ENCODE data around the gene ZNF442.
"Not testable (repeated sequence)": the region's sequence is repeated elsewhere in the genome, so short reads cannot be mapped to it uniquely, and the experiment has no call there.

ZNF442 gene

GRCh38 chr19:12365236-12366162 lies at the start of gene ZNF442:
Gene ZNF442 (minus strand): TSS chr19:12365683. CDS start chr19:12363631, 2,052 bp downstream.
- peak; percentile 99 for DNase-seq (ENCODE audit: low read depth, low spot score)

GRCh38 chr19:12411893-12412292 lies 46.4 kb upstream of the ZNF442 start:
- no peak for DNase-seq (ENCODE audit: low read depth, low spot score)

- DNase-seq (ENCODE audit: low read depth, low spot score): peak; percentile 84
Measured at GRCh38 chr19:12400633-12401502, 35.4 kb upstream of the ZNF442 start, which contains the start of gene ZNF799. Gene ZNF799 (minus strand): TSS chr19:12401271. CDS start chr19:12401070, 201 bp downstream.

- DNase-seq (ENCODE audit: low read depth, low spot score): peak; percentile 30
Measured at GRCh38 chr19:12399901-12400632, 34.6 kb upstream of the ZNF442 start.

GRCh38 chr19:12391148-12391547 lies 25.7 kb upstream of the ZNF442 start:
- not testable (repeated sequence) for DNase-seq (ENCODE audit: low read depth, low spot score)

GRCh38 chr19:12386365-12386764 lies 20.9 kb upstream of the ZNF442 start:
- not testable (repeated sequence) for DNase-seq (ENCODE audit: low read depth, low spot score)

- DNase-seq (ENCODE audit: low read depth, low spot score): no peak
Measured at GRCh38 chr19:12380444-12380737, 14.9 kb upstream of the ZNF442 start.

GRCh38 chr19:12379732-12380443 lies 14.4 kb upstream of the ZNF442 start:
- no peak for DNase-seq (ENCODE audit: low read depth, low spot score)

- no peak for DNase-seq (ENCODE audit: low read depth, low spot score)
Measured at GRCh38 chr19:12374026-12374425, 8.5 kb upstream of the ZNF442 start.

- DNase-seq (ENCODE audit: low read depth, low spot score): no peak
Measured at GRCh38 chr19:12364391-12365235, 870 bp downstream of the ZNF442 start.

GRCh38 chr19:12362236-12362635 lies 3.2 kb downstream of the ZNF442 start:
- not testable (repeated sequence) for DNase-seq (ENCODE audit: low read depth, low spot score)

- no peak for DNase-seq (ENCODE audit: low read depth, low spot score)
Measured at GRCh38 chr19:12353375-12353774, 12.1 kb downstream of the ZNF442 start.

GRCh38 chr19:12350890-12351197 lies 14.6 kb downstream of the ZNF442 start:
- DNase-seq (ENCODE audit: low read depth, low spot score): no peak

- no peak for DNase-seq (ENCODE audit: low read depth, low spot score)
Measured at GRCh38 chr19:12350185-12350889, 15.1 kb downstream of the ZNF442 start.

GRCh38 chr19:12346896-12347295 lies 18.6 kb downstream of the ZNF442 start:
- DNase-seq (ENCODE audit: low read depth, low spot score): no peak

GRCh38 chr19:12345197-12345596 lies 20.3 kb downstream of the ZNF442 start:
- DNase-seq (ENCODE audit: low read depth, low spot score): no peak

- DNase-seq (ENCODE audit: low read depth, low spot score): peak; percentile 92
Measured at GRCh38 chr19:12333162-12334159, 32.0 kb downstream of the ZNF442 start, which contains the start of gene ZNF563. Gene ZNF563 (minus strand): TSS chr19:12333633. CDS start chr19:12333482, 151 bp downstream.

GRCh38 chr19:12331211-12331941 lies 34.1 kb downstream of the ZNF442 start:
- no peak for DNase-seq (ENCODE audit: low read depth, low spot score)
